AG09309 (cell line): ENCODE measurements around the gene ERICH2.

Experiments used
- DNase-seq: peaks from one replicate; pipeline ENCODE4 v3.0.0-alpha.2; 2010; ENCODE audit warnings: low read depth
- H3K4me3 ChIP-seq: 2 replicates; pipeline ENCODE4 v1.5.1; 2011; ENCODE audit warnings: mild to moderate bottlenecking, low read depth, low read length, moderate library complexity; ENCODE audit not compliant: control insufficient read depth
- TF ChIP-seq, protein P1 (sequence below): IDR thresholded peaks from 2 replicates; pipeline ENCODE4 v1.5.1; 2011; ENCODE audit warnings: mild to moderate bottlenecking, low read depth, low read length, inconsistent platforms; ENCODE audit not compliant: insufficient read depth, control insufficient read depth; ENCODE audit errors: missing control alignments

ERICH2 gene

DNA sequence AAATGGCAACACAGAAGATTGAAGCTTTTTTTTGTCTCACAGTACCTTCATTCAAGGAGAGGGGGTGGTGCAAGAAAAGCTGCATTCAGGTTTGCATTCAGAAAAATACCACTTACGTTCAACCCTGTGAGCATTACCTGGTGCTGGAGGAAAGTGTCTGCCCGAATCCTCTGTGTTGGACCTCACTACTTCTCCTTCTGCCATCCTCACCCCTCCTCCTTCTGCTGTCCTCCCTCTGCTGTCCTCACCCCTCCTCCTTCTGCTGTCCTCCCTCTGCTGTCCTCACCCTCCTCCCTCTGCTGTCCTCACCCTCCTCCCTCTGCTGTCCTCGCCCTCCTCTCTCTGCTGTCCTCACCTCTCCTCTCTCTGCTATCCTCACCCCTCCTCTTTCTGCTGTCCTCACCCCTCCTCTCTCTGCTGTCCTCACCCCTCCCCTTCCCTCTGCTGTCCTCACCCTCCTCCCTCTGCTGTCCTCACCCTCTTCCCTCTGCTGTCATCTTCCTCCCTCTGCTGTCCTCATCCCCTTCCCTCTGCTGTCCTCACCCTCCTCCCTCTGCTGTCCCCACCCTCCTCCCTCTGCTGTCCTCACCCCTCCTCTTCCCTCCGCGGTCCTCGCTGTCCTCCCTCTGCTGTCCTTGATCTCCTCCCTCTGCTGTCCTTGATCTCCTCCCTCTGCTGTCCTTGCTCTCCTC, 57.8 kb downstream of the ERICH2 start:
- H3K4me3 ChIP-seq: no peak overlapping the region
- TF ChIP-seq, protein P1, sequence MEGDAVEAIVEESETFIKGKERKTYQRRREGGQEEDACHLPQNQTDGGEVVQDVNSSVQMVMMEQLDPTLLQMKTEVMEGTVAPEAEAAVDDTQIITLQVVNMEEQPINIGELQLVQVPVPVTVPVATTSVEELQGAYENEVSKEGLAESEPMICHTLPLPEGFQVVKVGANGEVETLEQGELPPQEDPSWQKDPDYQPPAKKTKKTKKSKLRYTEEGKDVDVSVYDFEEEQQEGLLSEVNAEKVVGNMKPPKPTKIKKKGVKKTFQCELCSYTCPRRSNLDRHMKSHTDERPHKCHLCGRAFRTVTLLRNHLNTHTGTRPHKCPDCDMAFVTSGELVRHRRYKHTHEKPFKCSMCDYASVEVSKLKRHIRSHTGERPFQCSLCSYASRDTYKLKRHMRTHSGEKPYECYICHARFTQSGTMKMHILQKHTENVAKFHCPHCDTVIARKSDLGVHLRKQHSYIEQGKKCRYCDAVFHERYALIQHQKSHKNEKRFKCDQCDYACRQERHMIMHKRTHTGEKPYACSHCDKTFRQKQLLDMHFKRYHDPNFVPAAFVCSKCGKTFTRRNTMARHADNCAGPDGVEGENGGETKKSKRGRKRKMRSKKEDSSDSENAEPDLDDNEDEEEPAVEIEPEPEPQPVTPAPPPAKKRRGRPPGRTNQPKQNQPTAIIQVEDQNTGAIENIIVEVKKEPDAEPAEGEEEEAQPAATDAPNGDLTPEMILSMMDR: no peak
- no peak for DNase-seq

DNA sequence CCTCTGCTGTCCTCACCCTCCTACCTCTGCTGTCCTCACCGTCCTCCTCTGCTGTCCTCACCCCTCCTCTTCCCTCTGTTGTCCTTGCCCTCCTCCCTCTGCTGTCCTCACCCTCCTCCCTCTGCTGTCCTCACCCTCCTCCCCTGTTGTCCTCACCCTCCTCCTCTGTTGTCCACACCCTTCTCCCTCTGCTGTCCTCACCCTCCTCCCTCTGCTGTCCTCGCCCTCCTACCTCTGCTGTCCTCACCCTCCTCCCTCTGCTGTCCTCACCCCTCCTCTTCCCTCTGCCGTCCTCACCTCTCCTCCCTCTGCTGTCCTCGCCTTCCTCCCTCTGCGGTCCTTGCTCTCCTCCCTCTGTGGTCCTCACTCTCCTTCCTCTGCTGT, 58.3 kb downstream of the ERICH2 start:
- TF ChIP-seq, protein P1: no peak
- H3K4me3 ChIP-seq: no peak overlapping the region
- no peak for DNase-seq

- TF ChIP-seq, protein P1: no peak
- no peak for DNase-seq
- no peak overlapping the region for H3K4me3 ChIP-seq
These were observed 58.9 kb downstream of the ERICH2 start for GRCh38 chr2:170829036-170829435.

DNA sequence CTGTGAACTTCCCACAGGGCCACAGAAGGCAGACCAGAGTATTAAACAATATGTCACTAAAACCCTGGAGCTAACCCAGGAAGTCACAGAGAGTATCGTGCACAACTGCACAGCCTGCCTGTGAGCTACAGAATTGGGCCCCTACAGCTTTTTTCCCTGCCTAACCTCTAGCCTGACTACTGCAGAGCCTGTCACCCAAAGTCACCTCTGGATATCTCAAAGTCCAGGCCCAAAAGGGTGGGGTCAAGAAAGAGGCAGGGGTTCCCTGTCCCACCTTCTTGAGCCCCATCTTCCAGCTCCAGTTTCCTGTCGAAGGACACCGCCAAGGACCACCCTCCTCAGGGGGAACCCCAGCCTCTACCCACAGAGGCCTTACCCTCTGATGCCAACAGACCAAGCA, 60.0 kb downstream of the ERICH2 start:
- no peak for DNase-seq
- TF ChIP-seq, protein P1: no peak
- no peak overlapping the region for H3K4me3 ChIP-seq

DNA sequence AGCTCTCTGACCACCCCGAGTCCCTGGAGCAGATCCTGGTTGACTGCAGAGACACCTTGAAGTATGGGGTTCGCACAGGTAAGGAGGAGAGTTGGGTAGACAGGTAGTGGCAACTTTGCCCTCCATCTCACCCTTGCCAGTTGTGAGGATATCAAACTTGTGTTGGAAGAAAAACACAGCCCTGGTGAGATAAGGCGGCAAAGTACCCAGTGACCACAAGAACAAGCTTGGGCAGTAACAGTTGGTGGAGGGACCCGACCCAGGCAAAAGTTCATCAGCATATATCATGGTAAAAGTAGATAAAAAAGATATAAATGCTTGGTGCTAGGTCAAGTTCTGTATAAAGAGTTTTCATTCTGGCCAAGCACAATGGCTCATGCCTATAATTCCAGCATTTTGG, 60.9 kb downstream of the ERICH2 start:
- no peak for DNase-seq
- H3K4me3 ChIP-seq: no peak overlapping the region
- TF ChIP-seq, protein P1: no peak

GRCh38 chr2:170836027-170836426, 65.8 kb downstream of the ERICH2 start:
- DNase-seq: no peak
- TF ChIP-seq, protein P1: no peak

More at GRCh38 chr2:170836027-170836426, 65.8 kb downstream of the ERICH2 start:
- no peak overlapping the region for H3K4me3 ChIP-seq
